GM19452 (cell line): ENCODE measurements around the gene SIGLEC11.
"Not testable (repeated sequence)": the region's sequence is repeated elsewhere in the genome, so short reads cannot be mapped to it uniquely, and the experiment has no call there.

Source experiments
- ATAC-seq: cut with Tn5 transposase; IDR thresholded peaks from one replicate; pipeline ENCODE4 v1.9.1; 2021; ENCODE audit not compliant: unreplicated experiment

Gene SIGLEC11

DNA sequence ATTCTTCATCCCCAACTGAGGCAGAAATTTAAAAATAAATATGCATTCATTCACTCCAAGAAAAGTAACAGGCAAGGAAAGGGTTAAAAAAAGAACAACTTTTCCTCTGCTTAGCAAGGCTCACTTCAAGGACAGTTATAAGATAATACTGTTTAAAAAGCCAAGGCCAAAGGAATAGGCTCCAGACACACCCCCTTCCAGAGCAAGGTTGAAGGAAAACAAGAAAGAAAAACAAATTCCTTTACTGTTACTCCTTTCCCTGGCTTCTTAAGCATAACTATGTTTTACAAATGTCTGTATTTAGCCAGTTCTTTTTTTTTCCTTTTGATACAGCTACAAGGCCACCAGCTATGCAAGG is 8.5 kb downstream of the SIGLEC11 start:
- ATAC-seq: no peak

DNA sequence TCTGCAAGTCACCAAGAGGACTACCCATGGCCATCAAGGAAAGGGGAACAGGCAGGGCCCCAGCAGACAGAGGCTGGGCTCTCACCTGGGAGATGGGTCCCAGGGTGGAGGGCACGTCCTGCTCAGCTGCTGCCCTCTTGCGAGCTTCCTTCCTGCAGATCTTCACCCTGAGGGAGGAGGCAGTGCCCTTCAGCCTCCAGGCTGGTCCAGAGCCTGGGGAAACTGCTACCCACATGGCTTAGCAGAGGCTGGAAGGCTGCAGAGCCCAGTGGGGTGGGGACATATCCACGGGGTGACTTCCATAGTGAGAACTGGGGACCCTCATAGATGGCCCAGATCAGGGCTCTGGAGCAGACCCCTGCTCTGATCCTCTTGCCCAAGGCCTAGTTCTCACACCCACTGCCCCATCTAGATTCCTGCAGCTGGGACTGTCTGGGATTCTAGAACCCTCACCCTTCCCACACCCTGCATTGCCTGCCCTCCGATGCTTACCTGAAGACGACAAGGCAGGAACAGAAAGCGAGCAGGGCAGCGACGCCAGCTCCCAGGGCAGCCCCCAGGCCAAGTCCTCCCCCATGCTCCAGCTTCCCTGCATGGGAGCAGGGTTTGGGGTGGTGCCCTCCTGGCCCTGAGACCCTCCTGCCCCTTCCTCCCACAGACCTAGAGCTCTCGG is 9.0 kb downstream of the SIGLEC11 start:
- no peak for ATAC-seq

DNA sequence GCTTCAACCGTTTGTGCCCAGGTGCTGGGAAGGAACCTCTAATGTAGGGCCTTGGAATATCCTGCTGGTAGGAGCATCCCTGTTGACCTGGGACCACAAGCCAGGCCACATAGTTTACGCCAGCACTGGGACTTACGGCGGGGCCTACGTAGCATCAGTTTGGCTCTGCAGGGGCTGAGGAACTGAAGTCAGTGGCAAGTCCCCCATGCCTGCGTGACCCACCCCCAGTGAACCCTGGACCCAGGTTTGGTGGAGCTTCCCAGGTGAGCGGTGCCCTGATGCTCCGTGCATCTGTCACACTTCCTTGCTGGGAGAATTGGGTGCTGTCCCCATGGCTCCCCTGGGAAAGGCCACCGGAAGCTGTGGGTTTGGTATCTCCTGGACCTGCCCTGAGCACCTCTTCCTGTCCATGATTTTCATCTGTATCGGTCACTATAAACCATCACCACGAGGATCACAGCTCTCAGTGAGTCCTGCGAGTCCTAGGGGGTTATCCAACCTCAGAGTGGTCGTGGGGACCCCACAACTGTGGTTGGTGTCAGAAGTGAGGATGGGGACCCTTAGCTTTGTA is 9.9 kb downstream of the SIGLEC11 start:
- ATAC-seq: no peak

DNA sequence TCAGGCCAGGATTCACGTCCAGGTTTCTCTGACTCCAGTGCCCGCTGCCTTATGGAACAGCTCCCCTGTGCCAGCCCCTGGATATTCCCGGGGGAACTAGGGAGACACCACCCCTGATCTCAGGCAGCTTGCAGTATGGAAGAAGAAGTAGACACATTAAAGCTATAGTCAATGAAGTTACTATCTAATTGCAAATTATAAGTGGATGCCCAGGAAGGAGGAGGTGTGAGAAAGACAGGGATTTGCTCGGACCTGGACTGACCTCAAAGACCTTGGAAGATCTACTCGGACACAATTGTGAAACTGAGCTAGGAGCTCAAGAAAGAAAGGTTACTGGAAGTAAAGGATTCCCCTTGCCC is 10.4 kb downstream of the SIGLEC11 start:
- ATAC-seq: no peak

DNA sequence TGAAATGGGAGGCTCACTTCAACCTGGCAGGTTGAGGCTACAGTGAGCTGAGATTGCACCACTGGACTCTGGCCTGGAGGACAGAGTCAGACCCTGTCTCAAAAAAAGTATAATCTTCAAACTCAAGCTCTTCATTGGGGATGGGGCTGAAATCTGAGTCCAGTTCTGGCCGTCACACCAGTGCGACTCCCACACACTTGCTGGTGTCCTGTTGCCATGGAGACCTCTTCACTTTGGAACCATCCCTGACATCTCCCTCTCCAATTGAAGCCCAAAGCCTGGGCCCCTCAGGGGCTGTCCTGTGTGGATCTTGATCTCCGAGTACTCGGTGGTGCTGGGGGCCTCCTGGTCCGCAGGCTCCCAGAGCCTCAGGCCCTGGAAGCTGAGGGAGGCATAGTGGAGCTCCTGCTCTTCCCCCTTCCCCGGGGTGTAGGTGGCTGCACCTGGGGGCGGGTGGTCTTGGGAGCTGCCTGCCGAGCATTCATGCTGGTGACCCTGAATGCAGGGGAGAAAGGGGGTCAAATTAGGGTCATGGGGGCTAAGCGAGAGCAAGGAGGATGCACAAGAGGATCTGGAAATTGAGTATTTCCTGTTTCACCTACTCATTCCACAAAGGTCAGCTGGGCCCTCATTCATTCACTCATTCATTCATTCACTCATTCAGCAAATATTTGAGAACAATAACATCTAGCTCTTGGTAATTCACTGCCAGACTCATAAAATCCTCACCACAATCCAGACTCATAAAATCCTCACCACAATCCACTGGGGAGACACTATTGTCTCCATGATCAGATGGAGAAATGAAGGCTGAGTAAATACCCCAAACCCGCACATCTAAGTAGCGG is 11.0 kb downstream of the SIGLEC11 start:
- ATAC-seq: no peak

DNA sequence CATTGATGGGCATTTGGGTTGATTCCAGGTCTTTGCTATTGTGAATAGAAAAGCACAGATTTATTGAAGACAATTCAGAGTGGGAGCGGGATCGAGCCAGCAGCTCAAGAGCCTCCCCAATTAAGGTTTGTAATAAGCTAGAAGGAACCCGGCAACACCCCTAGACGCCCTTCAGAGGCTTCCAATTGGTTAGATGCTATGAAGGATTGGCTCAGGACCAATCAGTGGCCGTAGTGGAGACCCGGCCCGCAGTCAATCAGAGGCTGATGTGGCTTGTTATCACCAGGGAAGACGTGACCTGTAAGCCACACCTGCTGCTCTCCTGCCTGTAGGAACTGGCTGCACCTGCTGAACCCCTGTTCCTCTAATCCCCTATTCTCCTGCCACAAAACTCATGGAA is 14.6 kb downstream of the SIGLEC11 start:
- no peak for ATAC-seq

DNA sequence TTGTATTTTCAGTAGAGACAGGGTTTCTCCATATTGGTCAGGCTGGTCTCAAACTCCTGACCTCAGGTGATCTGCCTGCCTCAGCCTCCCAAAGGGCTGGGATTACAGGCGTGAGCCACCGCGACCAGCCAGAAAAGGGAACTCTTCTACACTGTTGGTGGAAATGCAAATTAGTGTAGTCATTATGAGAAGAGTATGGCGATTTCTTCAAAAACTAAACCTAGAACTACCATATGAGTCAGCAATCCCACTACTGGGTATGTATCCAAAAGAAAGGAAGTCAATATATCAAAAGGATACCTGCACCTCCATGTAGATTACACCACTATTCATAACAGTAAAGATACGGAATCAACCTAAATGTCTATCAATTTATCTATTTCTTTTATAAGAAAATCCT is 16.4 kb downstream of the SIGLEC11 start:
- not testable (repeated sequence) for ATAC-seq

DNA sequence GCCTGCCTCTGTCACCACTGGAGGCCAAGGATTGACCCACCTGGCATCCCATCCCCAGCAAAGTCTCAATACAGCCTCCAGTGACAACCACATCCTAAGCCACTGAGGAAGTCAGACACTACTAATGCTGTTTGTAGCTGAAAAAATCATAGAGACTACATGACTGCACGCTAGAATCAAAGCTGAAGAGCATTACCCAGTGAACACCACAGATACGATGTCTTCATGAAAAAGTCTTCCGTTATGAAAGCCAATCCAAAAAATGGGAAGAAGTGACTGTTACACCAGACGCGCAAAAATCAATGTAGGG is 20.5 kb downstream of the SIGLEC11 start:
- ATAC-seq: no peak

DNA sequence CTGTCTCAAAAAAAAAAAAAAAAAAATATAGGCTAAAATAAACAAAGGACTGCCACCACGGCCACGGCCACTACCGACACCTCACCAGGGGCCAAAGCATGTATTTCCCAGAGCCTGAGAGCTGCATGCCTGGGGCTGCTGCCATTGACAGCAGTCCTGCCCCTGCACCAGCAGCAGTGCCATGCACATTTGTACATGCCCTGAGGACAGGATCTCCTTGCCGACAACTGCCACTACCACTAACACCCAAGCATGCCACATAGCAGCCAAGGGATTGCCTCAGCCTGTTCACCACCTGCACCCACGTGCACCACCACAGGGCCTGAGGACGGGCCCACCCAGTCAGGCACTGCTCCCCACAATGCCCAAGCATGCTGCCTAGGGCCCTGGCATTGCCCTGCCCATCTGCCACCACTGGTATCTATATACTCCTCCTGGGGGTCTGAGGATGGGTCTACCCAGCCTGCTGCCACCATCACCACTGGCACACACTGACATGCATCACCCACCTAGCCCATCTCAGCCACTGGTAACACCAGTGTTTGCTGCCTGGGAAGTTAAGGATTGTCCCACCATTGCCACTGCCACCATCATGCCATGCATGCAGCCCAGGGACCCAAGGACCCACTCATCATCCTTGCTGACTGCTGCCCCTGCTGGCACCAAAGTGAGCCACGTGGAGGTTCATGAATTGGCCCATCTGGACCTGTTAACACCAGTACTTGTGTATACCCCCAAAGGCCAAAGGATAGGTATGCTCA is 21.1 kb downstream of the SIGLEC11 start:
- ATAC-seq: no peak

DNA sequence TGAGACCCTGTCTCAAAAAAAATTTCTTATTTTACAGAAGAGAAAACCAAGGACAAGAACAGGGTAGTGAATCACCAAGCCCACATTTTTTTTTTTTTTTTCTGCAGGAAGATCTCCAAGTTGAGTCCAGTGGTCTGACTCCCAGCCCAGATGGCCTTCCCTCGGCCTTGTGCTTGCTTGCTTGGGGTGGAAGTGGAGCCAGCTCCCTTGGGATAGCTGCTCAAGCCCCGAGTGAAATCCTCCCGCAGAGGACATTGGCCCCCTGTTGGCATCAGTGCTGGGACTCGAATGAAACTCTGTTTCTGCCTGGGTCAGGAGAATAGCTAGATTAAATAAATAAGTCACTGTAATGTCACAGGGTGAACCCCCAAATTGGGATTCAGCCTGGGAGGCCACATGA is 22.3 kb downstream of the SIGLEC11 start:
- no peak for ATAC-seq

DNA sequence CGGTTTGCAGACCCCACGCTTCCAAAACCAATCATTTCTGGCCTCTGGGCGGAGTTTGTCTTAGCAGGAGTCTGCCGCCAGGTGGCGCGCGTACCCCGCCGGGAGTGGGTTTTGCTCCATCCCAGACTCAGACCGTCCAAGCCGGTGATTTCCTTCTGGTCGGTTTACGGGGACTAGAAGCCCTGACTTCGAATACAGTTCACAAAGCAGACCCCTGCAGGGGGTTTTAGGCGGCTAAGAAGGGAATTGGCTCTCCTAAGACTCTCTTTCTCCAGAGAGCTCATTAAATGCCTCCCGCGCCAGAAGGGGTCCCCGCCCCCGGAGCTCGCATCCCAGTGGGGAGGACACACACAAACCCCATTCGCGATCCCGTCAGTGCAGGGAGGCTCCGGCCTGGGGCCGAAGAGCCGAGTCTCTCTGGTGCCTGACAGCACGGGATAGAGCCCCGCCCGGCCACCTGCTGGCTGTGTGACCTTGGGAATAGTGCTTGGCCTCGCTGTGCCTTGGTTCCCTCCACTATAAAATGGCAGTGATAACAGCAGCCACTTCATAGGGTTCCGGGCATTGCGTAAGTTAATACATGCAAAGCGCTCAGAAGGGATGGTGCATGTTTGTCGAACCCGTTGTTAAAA is 23.1 kb downstream of the SIGLEC11 start:
- no peak for ATAC-seq

DNA sequence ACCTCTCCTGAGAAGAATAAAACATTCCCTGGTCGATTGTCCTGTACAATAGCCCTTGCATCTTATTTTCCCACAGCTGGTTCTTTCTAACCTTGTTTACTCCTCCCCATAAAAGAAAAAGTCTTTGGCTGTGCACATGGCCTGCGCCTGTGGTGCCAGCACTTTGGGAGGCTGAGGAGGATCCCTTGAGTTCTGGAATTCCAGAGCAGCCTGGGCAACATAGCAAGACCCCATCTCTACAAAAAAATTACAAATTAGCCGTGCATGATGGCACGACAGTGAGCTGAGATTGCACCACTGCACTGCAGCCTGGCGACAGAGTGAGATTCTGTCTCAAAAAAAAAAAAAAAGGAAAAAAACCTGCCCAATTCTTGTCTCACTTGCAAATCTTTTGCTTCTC is 24.4 kb downstream of the SIGLEC11 start:
- no peak for ATAC-seq

DNA sequence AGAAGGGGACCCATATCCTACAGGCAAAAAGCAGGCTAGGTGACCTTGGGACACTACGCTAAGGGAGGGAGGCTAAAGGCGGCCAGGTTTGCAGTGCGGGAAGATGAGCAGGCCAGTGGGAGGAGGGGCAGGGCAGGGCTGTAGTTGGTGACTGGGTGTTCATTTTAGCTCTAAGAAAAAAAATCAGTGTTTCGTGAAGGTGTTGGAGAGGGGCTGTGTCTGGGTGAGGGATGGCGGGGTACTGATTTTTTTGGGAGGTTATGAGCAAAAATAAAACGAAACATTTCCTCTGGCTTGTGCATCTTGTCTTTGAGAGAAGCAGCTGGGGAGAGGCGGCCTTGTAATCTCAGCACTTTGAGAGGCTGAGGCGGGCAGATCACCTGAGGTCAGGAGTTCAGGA is 27.3 kb downstream of the SIGLEC11 start:
- no peak for ATAC-seq

DNA sequence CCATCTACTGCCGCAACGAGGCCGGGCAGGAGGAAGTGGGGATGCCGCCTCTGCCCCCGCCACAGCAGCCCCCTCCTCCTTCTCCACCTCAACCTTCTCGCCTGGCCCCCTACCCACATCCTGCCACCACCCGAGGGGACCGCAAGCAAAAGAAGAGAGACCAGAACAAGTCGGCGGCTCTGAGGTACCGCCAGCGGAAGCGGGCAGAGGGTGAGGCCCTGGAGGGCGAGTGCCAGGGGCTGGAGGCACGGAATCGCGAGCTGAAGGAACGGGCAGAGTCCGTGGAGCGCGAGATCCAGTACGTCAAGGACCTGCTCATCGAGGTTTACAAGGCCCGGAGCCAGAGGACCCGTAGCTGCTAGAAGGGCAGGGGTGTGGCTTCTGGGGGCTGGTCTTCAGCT is 28.2 kb downstream of the SIGLEC11 start:
- ATAC-seq: no peak

DNA sequence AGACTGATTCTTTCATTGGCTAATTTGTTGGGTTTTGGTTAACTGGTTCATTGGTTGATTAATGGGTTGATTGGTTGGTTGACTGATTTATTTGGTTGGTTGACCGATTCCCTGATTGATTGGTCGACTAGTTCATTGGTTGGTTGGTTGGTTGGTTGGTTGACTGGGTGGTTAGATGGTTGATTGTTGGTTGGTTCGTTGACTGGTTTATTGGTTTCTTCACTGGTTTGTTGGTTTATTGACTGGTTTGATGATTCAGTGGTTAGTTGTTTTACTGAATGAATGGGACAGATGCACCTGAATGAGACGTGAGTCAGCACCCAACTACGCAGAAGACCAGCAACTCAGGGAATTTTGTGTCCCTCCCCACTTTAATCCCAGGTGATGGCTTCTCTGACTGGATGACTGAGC is 28.9 kb downstream of the SIGLEC11 start:
- ATAC-seq: no peak

DNA sequence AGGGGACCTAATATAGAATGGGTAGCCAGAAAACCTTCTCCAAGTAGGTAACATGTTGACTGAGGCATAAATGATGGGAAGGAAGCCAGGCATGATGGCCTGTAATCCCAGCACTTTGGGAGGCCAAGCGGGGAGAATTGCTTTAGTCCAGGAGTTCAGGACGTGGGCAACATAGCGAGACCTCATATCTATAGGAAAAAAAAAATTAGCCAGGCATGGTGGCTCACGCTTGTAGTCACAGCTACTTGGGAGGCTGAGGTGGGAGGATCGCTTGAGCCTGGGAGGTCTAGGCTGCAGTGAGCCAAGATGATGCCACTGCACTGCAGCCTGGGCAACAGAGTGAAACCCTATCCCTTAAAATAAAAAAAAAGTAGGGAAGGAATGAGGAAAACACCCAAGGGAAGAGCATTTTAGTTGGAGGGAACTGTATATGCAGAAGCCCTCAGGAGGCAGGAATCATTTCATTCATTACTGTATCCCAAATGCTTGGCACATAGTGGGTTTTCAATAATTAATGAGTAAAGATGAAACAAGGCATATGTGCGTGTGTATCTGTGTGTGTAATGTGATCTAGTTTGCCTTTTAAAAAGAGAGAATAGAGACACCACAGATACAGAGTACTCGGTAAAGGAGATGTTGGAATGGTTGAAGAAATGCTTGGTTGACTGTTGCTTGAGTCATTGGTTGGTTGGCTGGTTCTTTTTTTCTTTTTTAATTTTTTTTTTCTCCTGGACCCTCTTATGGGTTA is 29.5 kb downstream of the SIGLEC11 start:
- ATAC-seq: no peak

DNA sequence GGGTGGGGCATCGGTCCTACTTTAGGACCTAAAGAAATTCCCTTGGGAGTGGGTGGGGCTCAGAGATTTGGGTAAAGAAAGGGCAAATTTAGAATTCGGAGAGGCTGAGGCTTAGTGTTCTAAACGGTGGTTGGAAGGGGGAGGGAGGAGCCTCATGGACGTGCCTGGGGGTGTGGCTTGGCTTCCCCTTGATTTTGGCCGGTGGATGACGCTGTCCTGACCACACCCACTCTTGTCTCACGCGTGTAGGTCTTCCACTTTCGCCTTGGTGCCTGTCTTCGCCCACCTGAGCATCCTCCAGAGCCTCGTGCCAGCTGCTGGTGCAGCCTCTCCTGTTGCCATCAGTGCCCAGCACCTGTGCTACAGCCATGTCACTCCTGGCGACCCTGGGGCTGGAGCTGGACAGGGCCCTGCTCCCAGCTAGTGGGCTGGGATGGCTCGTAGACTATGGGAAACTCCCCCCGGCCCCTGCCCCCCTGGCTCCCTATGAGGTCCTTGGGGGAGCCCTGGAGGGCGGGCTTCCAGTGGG is 30.4 kb downstream of the SIGLEC11 start:
- no peak for ATAC-seq

DNA sequence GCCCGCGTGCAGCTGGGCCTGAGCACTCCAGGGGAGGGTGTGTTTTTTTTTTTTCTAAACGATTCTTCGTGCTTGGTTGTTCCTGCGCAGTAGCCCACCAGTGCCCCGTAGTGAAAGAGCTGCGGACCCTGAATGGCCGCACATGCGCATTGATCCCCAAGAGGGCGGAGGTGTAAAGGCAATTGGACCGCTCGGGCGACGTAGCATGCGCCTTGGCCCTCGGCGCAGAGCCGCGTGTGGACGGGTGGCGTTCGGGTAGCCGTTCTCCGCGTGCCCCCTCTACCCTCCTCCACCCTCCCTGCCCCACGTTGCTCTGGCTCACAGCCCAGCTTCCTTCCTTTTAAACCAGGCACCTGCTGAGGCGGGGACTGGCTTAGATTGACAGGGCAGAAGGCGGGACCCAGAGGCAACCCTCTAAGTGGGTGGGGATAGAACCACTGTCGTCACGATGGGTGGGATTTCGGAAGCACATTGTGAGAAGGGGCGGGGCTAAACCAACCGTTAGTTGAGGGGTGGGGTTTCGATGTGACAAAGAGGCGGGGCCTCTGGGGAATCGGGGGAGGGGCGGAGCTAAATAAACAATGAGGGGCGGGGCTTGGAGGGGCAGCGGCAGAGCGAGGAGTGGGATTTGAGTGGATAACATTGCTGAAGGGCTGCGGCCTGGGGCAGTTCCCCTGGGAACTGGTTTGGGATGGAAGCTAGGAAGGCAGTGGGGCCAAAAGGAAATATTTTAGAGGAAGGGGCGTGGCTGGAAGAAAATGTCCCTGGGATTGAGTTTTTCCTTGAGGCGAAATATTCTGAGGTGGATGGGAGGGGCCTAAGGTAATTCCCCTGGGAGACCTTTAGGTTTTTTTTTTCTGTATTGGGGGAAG is 31.1 kb downstream of the SIGLEC11 start:
- peak; percentile 63 for ATAC-seq

DNA sequence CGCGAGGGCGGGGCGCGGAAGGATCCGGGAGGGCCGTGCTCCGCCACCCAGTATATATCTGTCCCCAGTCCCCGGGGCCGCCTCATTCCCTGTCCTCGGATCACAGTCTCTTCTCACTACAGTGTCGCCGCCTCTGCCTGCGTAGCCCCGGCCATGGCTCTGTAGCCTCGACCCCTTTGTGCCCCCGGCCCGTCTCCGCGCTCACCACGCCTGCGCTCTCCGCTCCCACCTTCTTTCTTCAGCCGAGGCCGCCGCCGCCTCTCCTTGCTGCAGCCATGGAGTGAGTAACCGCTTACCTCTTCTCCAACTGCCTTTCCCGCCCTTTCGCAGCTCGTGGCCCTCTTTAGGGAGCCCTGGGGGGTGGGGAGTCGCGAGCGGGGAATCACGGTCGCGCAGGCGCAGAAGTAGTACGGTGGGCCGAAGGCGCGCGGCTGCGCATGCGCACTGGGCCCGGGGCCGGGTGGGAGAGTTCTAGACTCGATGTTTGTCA is 31.8 kb downstream of the SIGLEC11 start, which contains the start of the genes ATF5 and NUP62:
Gene ATF5 (plus strand): TSS at position 85 of the 490 bp plus-strand sequence. CDS start 1,646 bp downstream, outside the sequence.
Gene NUP62 (minus strand): TSS at position 384 of the 490 bp plus-strand sequence. CDS start 19,697 bp downstream, outside the sequence.
- ATAC-seq: peak; percentile 45
